Mucosa of rectum (tissue), 2 donors: ENCODE measurements around the gene IL1RAPL1.

Experiments used
- H3K27ac ChIP-seq, 2 donors: one replicate each; pipeline ENCODE4 v1.7.0; 2013; ENCODE audit warnings: inconsistent platforms in 2 of 2, low read depth in 2 of 2, low read length in 2 of 2
- H3K27me3 ChIP-seq, 2 donors: one replicate each; pipeline ENCODE4 v1.7.0; 2013; ENCODE audit warnings: low read length in 2 of 2; ENCODE audit not compliant: control insufficient read depth in 2 of 2, insufficient read depth in 2 of 2
- H3K36me3 ChIP-seq, 2 donors: one replicate each; pipeline ENCODE4 v1.7.0; 2013; ENCODE audit warnings: low read length in 2 of 2; ENCODE audit not compliant: control insufficient read depth in 2 of 2, insufficient read depth in 2 of 2
- H3K4me1 ChIP-seq, 2 donors: one replicate each; pipeline ENCODE4 v1.7.0; 2013; ENCODE audit warnings: low read length in 2 of 2, mild to moderate bottlenecking in 1 of 2; ENCODE audit not compliant: control insufficient read depth in 2 of 2, insufficient read depth in 2 of 2
- H3K4me3 ChIP-seq, 2 donors: one replicate each; pipeline ENCODE4 v1.7.0; 2013; ENCODE audit warnings: low read length in 2 of 2
- H3K9ac ChIP-seq, 2 donors: one replicate each; pipeline ENCODE4 v1.7.0; 2013; ENCODE audit warnings: low read length in 2 of 2, low read depth in 1 of 2, mild to moderate bottlenecking in 1 of 2
- H3K9me3 ChIP-seq, 2 donors: one replicate each; pipeline ENCODE4 v1.7.0; 2013; ENCODE audit warnings: low read length in 2 of 2; ENCODE audit not compliant: control insufficient read depth in 2 of 2
- donor health status: healthy.
- donor health status: Normal muscosa, but diverticular disease.

Gene IL1RAPL1

GRCh38 chrX:29542152-29542551 lies 954.9 kb downstream of the IL1RAPL1 start:
- Histone ChIP-seq H3K4me1 (no peaks in the 10 kb centered on the region), H3K9me3 (no peaks in the 10 kb centered on the region), H3K27ac (no peak overlapping the region), H3K4me3 (no peak overlapping the region), H3K27me3 (no peaks in the 10 kb centered on the region), H3K36me3 (no peaks in the 10 kb centered on the region), H3K9ac (no peak overlapping the region)

- no peaks in the 10 kb centered on the region for H3K9me3 ChIP-seq
- no peaks in the 10 kb centered on the region for H3K36me3 ChIP-seq
- no peak overlapping the region for H3K27ac ChIP-seq
- no peaks in the 10 kb centered on the region for H3K27me3 ChIP-seq
- no peak overlapping the region for H3K4me3 ChIP-seq
- no peak overlapping the region for H3K9ac ChIP-seq
- H3K4me1 ChIP-seq: no peaks in the 10 kb centered on the region
Measured at GRCh38 chrX:29545878-29546277, 958.6 kb downstream of the IL1RAPL1 start.

GRCh38 chrX:29547877-29548276 lies 960.6 kb downstream of the IL1RAPL1 start:
- no peak overlapping the region for H3K9ac ChIP-seq
- H3K4me1 ChIP-seq: no peaks in the 10 kb centered on the region
- no peaks in the 10 kb centered on the region for H3K36me3 ChIP-seq
- H3K27ac ChIP-seq: no peak overlapping the region
- H3K27me3 ChIP-seq: no peaks in the 10 kb centered on the region
- H3K9me3 ChIP-seq: no peaks in the 10 kb centered on the region
- H3K4me3 ChIP-seq: no peak overlapping the region

- Histone ChIP-seq H3K4me3 (no peak overlapping the region), H3K27me3 (no peaks in the 10 kb centered on the region), H3K27ac (no peak overlapping the region), H3K36me3 (no peaks in the 10 kb centered on the region), H3K9ac (no peak overlapping the region), H3K4me1 (no peaks in the 10 kb centered on the region), H3K9me3 (no peaks in the 10 kb centered on the region)
Measured at GRCh38 chrX:29553542-29553941, 966.3 kb downstream of the IL1RAPL1 start.

GRCh38 chrX:29555465-29556091 lies 968.3 kb downstream of the IL1RAPL1 start:
- H3K36me3 ChIP-seq: no peaks in the 10 kb centered on the region
- H3K9ac ChIP-seq: no peak overlapping the region
- no peak overlapping the region for H3K4me3 ChIP-seq
- no peaks in the 10 kb centered on the region for H3K27me3 ChIP-seq
- H3K27ac ChIP-seq: no peak overlapping the region
- H3K9me3 ChIP-seq: no peaks in the 10 kb centered on the region
- H3K4me1 ChIP-seq: no peaks in the 10 kb centered on the region

GRCh38 chrX:29560065-29560464 lies 972.8 kb downstream of the IL1RAPL1 start:
- H3K36me3 ChIP-seq: no peaks in the 10 kb centered on the region
- H3K27me3 ChIP-seq: no peaks in the 10 kb centered on the region
- H3K9me3 ChIP-seq: no peaks in the 10 kb centered on the region
- no peak overlapping the region for H3K9ac ChIP-seq
- no peak overlapping the region for H3K4me3 ChIP-seq
- no peak overlapping the region for H3K27ac ChIP-seq
- H3K4me1 ChIP-seq: no peaks in the 10 kb centered on the region

GRCh38 chrX:29561417-29561816 lies 974.2 kb downstream of the IL1RAPL1 start:
- H3K4me3 ChIP-seq: no peak overlapping the region
- H3K36me3 ChIP-seq: no peaks in the 10 kb centered on the region
- no peak overlapping the region for H3K27ac ChIP-seq
- H3K9ac ChIP-seq: no peak overlapping the region
- H3K27me3 ChIP-seq: no peaks in the 10 kb centered on the region
- no peaks in the 10 kb centered on the region for H3K4me1 ChIP-seq
- H3K9me3 ChIP-seq: no peaks in the 10 kb centered on the region

GRCh38 chrX:29580560-29580959 lies 993.3 kb downstream of the IL1RAPL1 start:
- Histone ChIP-seq H3K4me3 (no peak overlapping the region), H3K27me3 (no peaks in the 10 kb centered on the region), H3K9me3 (no peaks in the 10 kb centered on the region), H3K27ac (no peak overlapping the region), H3K9ac (no peak overlapping the region), H3K4me1 (no peaks in the 10 kb centered on the region), H3K36me3 (no peaks in the 10 kb centered on the region)

- Histone ChIP-seq H3K9me3 (no peaks in the 10 kb centered on the region), H3K36me3 (no peaks in the 10 kb centered on the region), H3K9ac (no peak overlapping the region), H3K27me3 (no peaks in the 10 kb centered on the region), H3K27ac (no peak overlapping the region), H3K4me3 (no peak overlapping the region), H3K4me1 (no peaks in the 10 kb centered on the region)
Measured at GRCh38 chrX:29581223-29581622, 994.0 kb downstream of the IL1RAPL1 start.

GRCh38 chrX:29587107-29587506 lies 999.9 kb downstream of the IL1RAPL1 start:
- H3K36me3 ChIP-seq: no peaks in the 10 kb centered on the region
- H3K9me3 ChIP-seq: no peaks in the 10 kb centered on the region
- H3K27ac ChIP-seq: no peak overlapping the region
- H3K9ac ChIP-seq: no peak overlapping the region
- no peaks in the 10 kb centered on the region for H3K27me3 ChIP-seq
- H3K4me3 ChIP-seq: no peak overlapping the region
- no peaks in the 10 kb centered on the region for H3K4me1 ChIP-seq

- Histone ChIP-seq H3K4me1 (no peaks in the 10 kb centered on the region), H3K9me3 (no peaks in the 10 kb centered on the region), H3K4me3 (no peak overlapping the region), H3K27ac (no peak overlapping the region), H3K9ac (no peak overlapping the region), H3K36me3 (no peaks in the 10 kb centered on the region), H3K27me3 (no peaks in the 10 kb centered on the region)
Measured at GRCh38 chrX:29590921-29591320, 1003.7 kb downstream of the IL1RAPL1 start.
